H1 (cell line): Measurements from ENCODE around the gene METTL21A. TPM values are rescaled to one million over a fixed set of nuclear protein-coding genes. Genes with fewer than 3 reads are reported as not detected.

ENCODE experiments used
- CTCF ChIA-PET: fragments of 300-600 bp; sonication (Branson Sonifier 250); formaldehyde crosslinking; loops from one replicate; lab custom pipeline; 2021; ENCODE audit not compliant: partially characterized antibody; lab: Charles Lee
- POLR2A ChIA-PET: fragments of 300-600 bp; sonication (Branson Sonifier 250); formaldehyde crosslinking; loops from one replicate; lab custom pipeline; 2021; ENCODE audit warnings: inconsistent platforms; ENCODE audit not compliant: partially characterized antibody; lab: Charles Lee
- DNase-seq, 2 experiments: peaks; one replicate each; pipeline versions ENCODE4 v3.0.0 to v3.0.0-alpha.2; 2010 to 2022; ENCODE audit warnings: low spot score in 2 of 2, low read depth in 1 of 2, mixed read lengths in 1 of 2
- FAIRE-seq: peaks from 2 replicates; lab custom pipeline; 2011; peaks lifted over from hg19 to GRCh38; lab: Jason Lieb, UNC
- H2AFZ ChIP-seq: 2 replicates; pipeline ENCODE4 v1.8.1; 2012; ENCODE audit warnings: low read length, inconsistent platforms
- H2AK5ac ChIP-seq: 2 replicates; pipeline ENCODE4 v1.6.1; 2013; ENCODE audit warnings: low read depth, low read length
- H2BK120ac ChIP-seq: replicated peaks from 2 replicates; pipeline ENCODE3; 2013; ENCODE audit warnings: low read depth, low read length, inconsistent platforms
- H2BK12ac ChIP-seq: 2 replicates; pipeline ENCODE4 v1.6.1; 2013; ENCODE audit warnings: low read depth, low read length
- H2BK15ac ChIP-seq: 2 replicates; pipeline ENCODE4 v1.6.1; 2013; ENCODE audit warnings: low read length
- H2BK20ac ChIP-seq: 2 replicates; pipeline ENCODE4 v1.6.1; 2013; ENCODE audit warnings: low read length
- H2BK5ac ChIP-seq: 2 replicates; pipeline ENCODE4 v1.6.1; 2013; ENCODE audit warnings: low read depth, low read length
- H3K14ac ChIP-seq: 2 replicates; pipeline ENCODE4 v1.6.1; 2013; ENCODE audit warnings: inconsistent platforms; ENCODE audit not compliant: insufficient read length
- H3K18ac ChIP-seq: 2 replicates; pipeline ENCODE4 v1.6.1; 2013; ENCODE audit warnings: low read length; ENCODE audit errors: extremely low read depth
- H3K23ac ChIP-seq: 2 replicates; pipeline ENCODE4 v1.6.1; 2013; ENCODE audit warnings: inconsistent platforms; ENCODE audit not compliant: insufficient read length
- H3K23me2 ChIP-seq: 2 replicates; pipeline ENCODE4 v1.6.1; 2013; ENCODE audit warnings: low read depth, low read length
- H3K27ac ChIP-seq: 2 replicates; pipeline ENCODE4 v1.6.1; 2011; ENCODE audit warnings: low read depth, low read length, inconsistent platforms
- H3K27me3 ChIP-seq, 4 experiments: replicated peaks in 1 of 4; 1 replicate in 1 of 4; 2 replicates in 3 of 4; pipeline versions ENCODE4 v1.6.1 to v1.8.1; 2011 to 2013; ENCODE audit warnings: low read length in 3 of 4, mild to moderate bottlenecking in 3 of 4, inconsistent platforms in 2 of 4, mixed read lengths in 2 of 4, moderate library complexity in 1 of 4; ENCODE audit not compliant: control insufficient read depth in 3 of 4, insufficient read depth in 3 of 4; ENCODE audit errors: extremely low read depth in 1 of 4
- H3K36me3 ChIP-seq, 4 experiments: 2 replicates each; pipeline versions ENCODE4 v1.6.1 to v1.8.1; 2011 to 2013; ENCODE audit warnings: mild to moderate bottlenecking in 4 of 4, low read length in 3 of 4, moderate library complexity in 2 of 4, control low read depth in 1 of 4, inconsistent platforms in 1 of 4; ENCODE audit not compliant: insufficient read depth in 4 of 4, control insufficient read depth in 2 of 4
- H3K4ac ChIP-seq: replicated peaks from 2 replicates; pipeline ENCODE3; 2013; ENCODE audit warnings: low read length, low read depth, mixed read lengths, inconsistent platforms; ENCODE audit not compliant: insufficient read length
- H3K4me1 ChIP-seq, 4 experiments: replicated peaks in 1 of 4; 1 replicate in 1 of 4; 2 replicates in 3 of 4; pipeline versions ENCODE4 v1.6.1 to v1.8.1; 2011 to 2013; ENCODE audit warnings: low read length in 3 of 4, inconsistent platforms in 2 of 4, mixed read lengths in 1 of 4; ENCODE audit not compliant: insufficient read depth in 4 of 4, control insufficient read depth in 3 of 4
- H3K4me2 ChIP-seq, 2 experiments: 2 replicates each; pipeline versions ENCODE4 v1.6.1 to v1.8.1; 2011 to 2013; ENCODE audit warnings: low read depth in 2 of 2, low read length in 2 of 2, control low read depth in 1 of 2, inconsistent platforms in 1 of 2, mild to moderate bottlenecking in 1 of 2; ENCODE audit not compliant: insufficient read depth in 1 of 2
- H3K4me3 ChIP-seq, 4 experiments: fragments of 200-600, 300-600 bp in 1 of 4; sonication (generic), shearing (Covaris generic), sonication (Bioruptor Twin) in 1 of 4; 2 replicates each; pipeline versions ENCODE4 v1.5.1 to v1.8.1; 2011 to 2016; ENCODE audit warnings: low read length in 4 of 4, low read depth in 3 of 4, control low read depth in 2 of 4, inconsistent platforms in 2 of 4, mild to moderate bottlenecking in 2 of 4, mixed read lengths in 1 of 4, moderate library complexity in 1 of 4; ENCODE audit not compliant: insufficient read depth in 2 of 4; ENCODE audit errors: extremely low read depth in 1 of 4
- H3K56ac ChIP-seq: replicated peaks from 2 replicates; pipeline ENCODE3; 2013; ENCODE audit warnings: low read depth, mild to moderate bottlenecking, mixed read lengths, low read length, inconsistent platforms; ENCODE audit not compliant: insufficient read length
- H3K79me1 ChIP-seq: 2 replicates; pipeline ENCODE4 v1.6.1; 2013; ENCODE audit warnings: low read depth, low read length, control low read depth
- H3K79me2 ChIP-seq, 2 experiments: 2 replicates each; pipeline versions ENCODE4 v1.6.1 to v1.8.1; 2012 to 2013; ENCODE audit warnings: low read length in 2 of 2, mild to moderate bottlenecking in 2 of 2, inconsistent platforms in 1 of 2; ENCODE audit not compliant: insufficient read depth in 2 of 2, control insufficient read depth in 1 of 2
- H3K9ac ChIP-seq, 4 experiments: replicated peaks in 1 of 4; 1 replicate in 1 of 4; 2 replicates in 3 of 4; pipeline versions ENCODE4 v1.6.1 to v1.8.1; 2011 to 2013; ENCODE audit warnings: low read depth in 3 of 4, low read length in 3 of 4, control low read depth in 2 of 4, mild to moderate bottlenecking in 2 of 4, moderate library complexity in 2 of 4, inconsistent platforms in 1 of 4; ENCODE audit errors: extremely low read depth in 1 of 4
- H3K9me3 ChIP-seq, 2 experiments: 2 replicates each; pipeline versions ENCODE4 v1.6.1 to v1.8.1; 2012 to 2013; ENCODE audit warnings: mild to moderate bottlenecking in 2 of 2, moderate library complexity in 2 of 2, control low read depth in 1 of 2, inconsistent platforms in 1 of 2, low read depth in 1 of 2, low read length in 1 of 2, mixed read lengths in 1 of 2; ENCODE audit not compliant: insufficient read depth in 2 of 2
- H4K20me1 ChIP-seq, 2 experiments: replicated peaks in 1 of 2; 2 replicates each; pipeline versions ENCODE3 to v1.8.1; 2011 to 2013; ENCODE audit warnings: inconsistent platforms in 2 of 2, low read length in 2 of 2, mild to moderate bottlenecking in 1 of 2; ENCODE audit not compliant: insufficient read depth in 2 of 2, control insufficient read depth in 1 of 2
- H4K5ac ChIP-seq: 2 replicates; pipeline ENCODE4 v1.6.1; 2013; ENCODE audit warnings: low read length, low read depth, mixed read lengths, inconsistent platforms; ENCODE audit not compliant: insufficient read length
- H4K8ac ChIP-seq: 2 replicates; pipeline ENCODE4 v1.8.0; 2013; ENCODE audit warnings: mild to moderate bottlenecking, moderate library complexity, low read length, inconsistent platforms; ENCODE audit not compliant: insufficient read depth; ENCODE audit errors: extremely low read depth
- H4K91ac ChIP-seq: replicated peaks from 2 replicates; pipeline ENCODE3; 2013; ENCODE audit warnings: low read length, mixed read lengths, inconsistent platforms; ENCODE audit not compliant: insufficient read length
- ATF2 ChIP-seq: IDR thresholded peaks from 2 replicates; pipeline ENCODE4 v1.6.1; 2012; ENCODE audit warnings: low read length, inconsistent platforms
- BRCA1 ChIP-seq: IDR thresholded peaks from 2 replicates; pipeline ENCODE4 v1.6.1; 2012; ENCODE audit warnings: low read depth, low read length, improper control_type of control experiment
- CEBPB ChIP-seq: IDR thresholded peaks from 2 replicates; pipeline ENCODE4 v1.6.1; 2012; ENCODE audit warnings: low read depth, low read length
- FOSL1 ChIP-seq: IDR thresholded peaks from 2 replicates; pipeline ENCODE4 v1.6.1; 2011; ENCODE audit warnings: mild to moderate bottlenecking, low read depth, low read length, moderate library complexity; ENCODE audit not compliant: insufficient read depth
- HDAC6 ChIP-seq: IDR thresholded peaks from one replicate; pipeline ENCODE4 v1.7.1; 2012; ENCODE audit warnings: low read depth, mild to moderate bottlenecking, inconsistent platforms, low read length, moderate library complexity
- TCF12 ChIP-seq: IDR thresholded peaks from 2 replicates; pipeline ENCODE4 v1.6.1; 2011; ENCODE audit warnings: low read depth, mild to moderate bottlenecking, low read length
- TEAD4 ChIP-seq: IDR thresholded peaks from 2 replicates; pipeline ENCODE4 v1.6.1; 2012; ENCODE audit warnings: low read depth, low read length, inconsistent platforms, mixed read lengths
- ZNF274 ChIP-seq: IDR thresholded peaks from 2 replicates; pipeline ENCODE4 v1.7.0; 2012; ENCODE audit warnings: low read length, borderline replicate concordance; ENCODE audit errors: extremely low read depth
- WGBS, 2 experiments: shearing (Covaris generic) in 1 of 2; methylation state at CpG; one replicate each; pipeline versions ENCODE4 v1.1.6 to v1.1.7; 2013 to 2015; ENCODE audit warnings: low lambda C conversion rate in 2 of 2, mixed read lengths in 2 of 2, inconsistent platforms in 1 of 2, low coverage in 1 of 2, missing lambda C conversion rate in 1 of 2; ENCODE audit not compliant: insufficient replicate concordance in 2 of 2, insufficient coverage in 1 of 2, insufficient read length in 1 of 2; ENCODE audit errors: extremely low coverage in 1 of 2, missing lambda C conversion rate in 1 of 2; 5-methylcytosine and 5-hydroxymethylcytosine counted together
- polyA plus RNA-seq, 7 experiments: library from polyadenylated mRNA; depleted of rRNA in 3 of 7; stranded (reverse) in 5 of 7; unstranded in 2 of 7; fragments of >200 nt in 5 of 7; fragments of 200-250 nt in 2 of 7; gene quantifications; 1 replicate in 5 of 7; 2 replicates in 1 of 7; 4 replicates in 1 of 7; pipeline versions ENCODE4 v1.2.1 to v1.2.3, GENCODE V29; 2011 to 2013; ENCODE audit warnings: missing spikeins in 2 of 7, mixed read lengths in 2 of 7
- total RNA-seq: library from RNA; stranded (reverse); fragmentation: NEBNext Ultra II Directional; extraction: Animal tissue kit (Norgen Biotek cat#: 25700); gene quantifications from 2 replicates; pipeline ENCODE4 v1.2.1, GENCODE V29; 2021
- TF ChIP-seq, protein P1 (sequence below), 3 experiments: IDR thresholded peaks; 1 replicate in 2 of 3; 2 replicates in 1 of 3; pipeline versions ENCODE4 v1.5.1 to v1.6.1; 2011; ENCODE audit warnings: low read length in 3 of 3, mild to moderate bottlenecking in 3 of 3, inconsistent platforms in 2 of 3, low read depth in 1 of 3, moderate library complexity in 1 of 3; ENCODE audit not compliant: insufficient read depth in 1 of 3; ENCODE audit errors: control extremely low read depth in 1 of 3

The METTL21A gene
- total and polyA plus RNA-seq, 2 of the 8 experiments (the other 6 are each of a cell fraction or from before 2014, with no cell fraction given): 36.2 to 55.0 TPM

DNA sequence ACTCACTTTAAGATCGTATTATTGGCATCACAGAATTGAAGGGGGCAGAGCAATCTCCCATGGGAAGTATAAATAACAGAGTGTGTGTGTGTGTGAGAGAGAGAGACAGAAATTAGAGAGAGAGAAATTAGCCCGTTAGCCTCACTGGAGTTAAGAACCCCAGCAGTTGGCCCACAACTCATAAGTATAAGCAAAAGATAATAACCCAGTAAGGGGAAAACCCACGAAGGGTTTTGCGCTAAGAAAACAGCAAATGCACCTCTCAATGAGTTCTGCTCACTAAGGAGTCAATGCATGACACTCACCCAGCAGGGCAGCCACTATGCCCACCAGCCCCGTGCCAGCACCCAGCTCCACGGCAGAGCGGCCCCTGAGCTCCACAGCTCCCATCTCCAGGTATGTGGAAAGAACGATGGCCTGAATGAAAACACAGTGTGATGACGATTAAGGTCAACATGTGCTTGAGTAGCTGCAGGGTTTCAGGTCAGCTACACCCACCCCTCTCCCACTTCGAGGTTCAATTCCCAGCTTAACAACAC lies 3.6 kb downstream of the METTL21A start:
- H3K36me3 ChIP-seq: peaks cover 12 to 66% (median 38%) of the 10 kb centered on the region in 4 experiments
- H4K5ac ChIP-seq: no peak overlapping the region
- peaks cover 6% of the 10 kb centered on the region; the same call in 1 of the 2 replicates for H3K79me1 ChIP-seq
- no peak overlapping the region for H3K9ac ChIP-seq
- H4K20me1 ChIP-seq: peaks cover 4 to 7% of the 10 kb centered on the region in 2 experiments
- no peak overlapping the region for H3K56ac ChIP-seq
- no peak overlapping the region for H3K23ac ChIP-seq
- no peaks in the 10 kb centered on the region for H3K9me3 ChIP-seq
- WGBS, 2 experiments: 95% methylated on average over 10 of the region's 10 CpGs; no CpG with 5 or more reads in 1 of the 2 experiments
- H2BK20ac ChIP-seq: no peak overlapping the region
- H3K4me3 ChIP-seq: no peak overlapping the region
- no peak for FAIRE-seq
- no peak overlapping the region for H3K4me2 ChIP-seq
- CTCF ChIA-PET: interaction anchor here (0.6 to 1.2 kb wide), 5 partner anchors 18 to 435 kb away, joined by 3 to 6 read pairs (median 4); no protein-coding TSS in a partner anchor
- H2AK5ac ChIP-seq: no peak overlapping the region
- no peak overlapping the region for H4K8ac ChIP-seq
- no peak overlapping the region for H3K18ac ChIP-seq
- no peak overlapping the region for H2AFZ ChIP-seq
- H3K27ac ChIP-seq: no peak overlapping the region
- no peak overlapping the region for H2BK5ac ChIP-seq
- DNase-seq: no peak
- no peak overlapping the region for H2BK120ac ChIP-seq
- H3K23me2 ChIP-seq: peaks cover 9% of the 10 kb centered on the region; the same call in 1 of the 2 replicates
- no peak overlapping the region for H4K91ac ChIP-seq
- TF ChIP-seq ATF2 (no peak), TCF12 (no peak), ZNF274 (no peak), CEBPB (no peak), HDAC6 (no peak), BRCA1 (no peak), TEAD4 (no peak), FOSL1 (no peak)
- TF ChIP-seq, protein P1, sequence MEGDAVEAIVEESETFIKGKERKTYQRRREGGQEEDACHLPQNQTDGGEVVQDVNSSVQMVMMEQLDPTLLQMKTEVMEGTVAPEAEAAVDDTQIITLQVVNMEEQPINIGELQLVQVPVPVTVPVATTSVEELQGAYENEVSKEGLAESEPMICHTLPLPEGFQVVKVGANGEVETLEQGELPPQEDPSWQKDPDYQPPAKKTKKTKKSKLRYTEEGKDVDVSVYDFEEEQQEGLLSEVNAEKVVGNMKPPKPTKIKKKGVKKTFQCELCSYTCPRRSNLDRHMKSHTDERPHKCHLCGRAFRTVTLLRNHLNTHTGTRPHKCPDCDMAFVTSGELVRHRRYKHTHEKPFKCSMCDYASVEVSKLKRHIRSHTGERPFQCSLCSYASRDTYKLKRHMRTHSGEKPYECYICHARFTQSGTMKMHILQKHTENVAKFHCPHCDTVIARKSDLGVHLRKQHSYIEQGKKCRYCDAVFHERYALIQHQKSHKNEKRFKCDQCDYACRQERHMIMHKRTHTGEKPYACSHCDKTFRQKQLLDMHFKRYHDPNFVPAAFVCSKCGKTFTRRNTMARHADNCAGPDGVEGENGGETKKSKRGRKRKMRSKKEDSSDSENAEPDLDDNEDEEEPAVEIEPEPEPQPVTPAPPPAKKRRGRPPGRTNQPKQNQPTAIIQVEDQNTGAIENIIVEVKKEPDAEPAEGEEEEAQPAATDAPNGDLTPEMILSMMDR (IDR thresholded peaks at IDR 0.05; ENCODE audit: control extremely low read depth in 1 of 3, insufficient read depth in 1 of 3, low read depth in 1 of 3, low read length in 3 of 3): no peak
- no peak overlapping the region for H2BK15ac ChIP-seq
- no peak overlapping the region for H3K4ac ChIP-seq
- peaks cover 0 to 4% (median 0%) of the 10 kb centered on the region in 4 experiments; a peak in 1 of 7 replicates for H3K4me1 ChIP-seq
- H3K79me2 ChIP-seq: peaks cover 0 to 12% of the 10 kb centered on the region in 2 experiments; a peak in 3 of 4 replicates
- H2BK12ac ChIP-seq: no peak overlapping the region
- POLR2A ChIA-PET: interaction anchor here (1.0 to 1.4 kb wide), 2 partner anchors 15 to 18 kb away, joined by 4 read pairs; no protein-coding TSS in a partner anchor
- H3K27me3 ChIP-seq: no peaks in the 10 kb centered on the region
- no peak overlapping the region for H3K14ac ChIP-seq
